BJ (cell line): ENCODE data around the gene KICS2. TPM values are rescaled to one million over a fixed set of nuclear protein-coding genes. Genes with fewer than 3 reads are reported as not detected.

Source experiments
- CTCF ChIA-PET: fragments of 350-600 bp; formaldehyde crosslinking; extraction: SDS; loops from one replicate; lab custom pipeline; 2021; ENCODE audit warnings: antibody characterized with exemption, inconsistent platforms; lab: Yijun Ruan, JAX
- POLR2A ChIA-PET: fragments of 300-600 bp; sonication (Branson Sonifier 250); formaldehyde crosslinking; extraction: SDS; loops from one replicate; lab custom pipeline; 2021; ENCODE audit warnings: antibody characterized with exemption; lab: Charles Lee
- DNase-seq: peaks from one replicate; pipeline ENCODE4 v3.0.0-alpha.2; 2011; ENCODE audit warnings: low read depth
- H3K27me3 ChIP-seq: 2 replicates; pipeline ENCODE4 v1.6.0; 2011; ENCODE audit warnings: low read length; ENCODE audit not compliant: control insufficient read depth, insufficient read depth
- H3K36me3 ChIP-seq: 2 replicates; pipeline ENCODE4 v1.5.1; 2011; ENCODE audit warnings: low read length; ENCODE audit not compliant: control insufficient read depth, insufficient read depth
- H3K4me3 ChIP-seq: 2 replicates; pipeline ENCODE4 v1.5.1; 2011; ENCODE audit warnings: low read depth, mild to moderate bottlenecking, control low read depth, low read length
- polyA plus RNA-seq: library from polyadenylated mRNA; depleted of rRNA; stranded (reverse); fragments of >200 nt; gene quantifications from 2 replicates; pipeline ENCODE4 v1.2.3, GENCODE V29; 2011
- TF ChIP-seq, protein P1 (sequence below): IDR thresholded peaks from 2 replicates; pipeline ENCODE4 v1.5.1; 2011; ENCODE audit warnings: low read depth, mild to moderate bottlenecking, control low read depth, inconsistent platforms, low read length, moderate library complexity; ENCODE audit not compliant: insufficient read depth

Gene KICS2
- polyA plus RNA-seq, 1 experiment: 3.3 TPM

- POLR2A ChIA-PET: no interaction called here
- Histone ChIP-seq H3K36me3 (peaks cover 1% of the 10 kb centered on the region; the same call in 1 of the 2 replicates), H3K4me3 (no peak overlapping the region), H3K27me3 (no peaks in the 10 kb centered on the region)
- DNase-seq: no peak
- TF ChIP-seq, protein P1, sequence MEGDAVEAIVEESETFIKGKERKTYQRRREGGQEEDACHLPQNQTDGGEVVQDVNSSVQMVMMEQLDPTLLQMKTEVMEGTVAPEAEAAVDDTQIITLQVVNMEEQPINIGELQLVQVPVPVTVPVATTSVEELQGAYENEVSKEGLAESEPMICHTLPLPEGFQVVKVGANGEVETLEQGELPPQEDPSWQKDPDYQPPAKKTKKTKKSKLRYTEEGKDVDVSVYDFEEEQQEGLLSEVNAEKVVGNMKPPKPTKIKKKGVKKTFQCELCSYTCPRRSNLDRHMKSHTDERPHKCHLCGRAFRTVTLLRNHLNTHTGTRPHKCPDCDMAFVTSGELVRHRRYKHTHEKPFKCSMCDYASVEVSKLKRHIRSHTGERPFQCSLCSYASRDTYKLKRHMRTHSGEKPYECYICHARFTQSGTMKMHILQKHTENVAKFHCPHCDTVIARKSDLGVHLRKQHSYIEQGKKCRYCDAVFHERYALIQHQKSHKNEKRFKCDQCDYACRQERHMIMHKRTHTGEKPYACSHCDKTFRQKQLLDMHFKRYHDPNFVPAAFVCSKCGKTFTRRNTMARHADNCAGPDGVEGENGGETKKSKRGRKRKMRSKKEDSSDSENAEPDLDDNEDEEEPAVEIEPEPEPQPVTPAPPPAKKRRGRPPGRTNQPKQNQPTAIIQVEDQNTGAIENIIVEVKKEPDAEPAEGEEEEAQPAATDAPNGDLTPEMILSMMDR: no peak
- CTCF ChIA-PET: interaction anchor here (0.6 to 1.6 kb wide), 4 partner anchors 13 to 409 kb away, joined by 3 read pairs; no protein-coding TSS in a partner anchor
These were observed 27.6 kb downstream of the KICS2 start for GRCh38 chr12:64194333-64195149.

GRCh38 chr12:64193931-64194330 is 28.2 kb downstream of the KICS2 start:
- Histone ChIP-seq H3K27me3 (no peaks in the 10 kb centered on the region), H3K36me3 (peaks cover 1% of the 10 kb centered on the region; the same call in 1 of the 2 replicates), H3K4me3 (no peak overlapping the region)
- POLR2A ChIA-PET: no interaction called here
- CTCF ChIA-PET: interaction anchor here (1.4 to 1.6 kb wide), 2 partner anchors 13 to 25 kb away, joined by 3 read pairs; no protein-coding TSS in a partner anchor
- no peak for DNase-seq
- TF ChIP-seq, protein P1: no peak

GRCh38 chr12:64192644-64193444 is 29.3 kb downstream of the KICS2 start:
- POLR2A ChIA-PET: no interaction called here
- DNase-seq: no peak
- Histone ChIP-seq H3K27me3 (no peaks in the 10 kb centered on the region), H3K4me3 (no peak overlapping the region), H3K36me3 (peaks cover 1% of the 10 kb centered on the region; the same call in 1 of the 2 replicates)
- CTCF ChIA-PET: no interaction called here
- TF ChIP-seq, protein P1: no peak

DNA sequence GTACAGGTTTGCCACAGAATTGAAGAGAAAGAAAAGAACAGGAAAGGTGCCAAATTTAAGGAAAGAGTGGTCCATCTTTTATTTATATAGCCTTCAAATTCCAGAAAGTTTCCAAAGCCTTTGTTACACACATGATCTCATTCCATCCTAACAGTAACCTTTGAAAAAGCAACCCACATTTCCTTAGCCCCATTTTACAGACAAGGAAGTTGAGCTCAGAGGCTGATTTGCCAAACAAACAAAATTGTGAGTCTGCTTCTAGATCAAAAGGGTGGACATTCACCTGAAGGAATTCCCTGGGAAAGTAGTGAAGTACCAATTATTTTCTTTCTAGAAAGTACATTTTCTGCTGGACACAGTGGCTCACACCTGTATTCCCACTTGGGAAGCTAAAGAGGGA is 32.0 kb downstream of the KICS2 start:
- no peaks in the 10 kb centered on the region for H3K27me3 ChIP-seq
- no peak for DNase-seq
- TF ChIP-seq, protein P1: no peak
- POLR2A ChIA-PET: no interaction called here
- peaks cover 1% of the 10 kb centered on the region; the same call in 1 of the 2 replicates for H3K36me3 ChIP-seq
- H3K4me3 ChIP-seq: no peak overlapping the region
- CTCF ChIA-PET: interaction anchor here (1.3 kb wide), 1 partner anchor 9 kb away, joined by 8 read pairs; no protein-coding TSS in a partner anchor

- no peaks in the 10 kb centered on the region for H3K27me3 ChIP-seq
- TF ChIP-seq, protein P1: no peak
- no peak for DNase-seq
- POLR2A ChIA-PET: no interaction called here
- no peak overlapping the region for H3K4me3 ChIP-seq
- CTCF ChIA-PET: no interaction called here
- peaks cover 1% of the 10 kb centered on the region; the same call in 1 of the 2 replicates for H3K36me3 ChIP-seq
These were observed 32.6 kb downstream of the KICS2 start for GRCh38 chr12:64189530-64189929.
